ENCODE results near the gene OXSR1. TPM values are rescaled to one million over a fixed set of nuclear protein-coding genes. Genes with fewer than 3 reads are reported as not detected.

OXSR1 gene
- total and polyA plus RNA-seq, 2 of the 13 experiments (the other 11 are each of a cell fraction or from before 2014, with no cell fraction given) = 27.4 to 32.6 TPM

GRCh38 chr3:38116471-38117162, 48.7 kb upstream of the OXSR1 start (continued):
- TF ChIP-seq ARID4A (CRISPR knock-in tag; IDR thresholded peaks at IDR 0.05; ENCODE audit: borderline replicate concordance) = no peak
- TF ChIP-seq ISX (CRISPR knock-in tag; conservative IDR thresholded peaks at IDR 0.05) = no peak
- TF ChIP-seq ZIK1 (CRISPR knock-in tag; IDR thresholded peaks at IDR 0.05; ENCODE audit: borderline replicate concordance, low read depth) = no peak
- 0 out of 2 replicates have a peak, but pooled peaks have one; percentile 36 for TF ChIP-seq DR1 (CRISPR knock-in tag; IDR thresholded peaks at IDR 0.05)
- no peak for TF ChIP-seq MLLT10 (CRISPR knock-in tag; IDR thresholded peaks at IDR 0.05)
- TF ChIP-seq CTCF (CRISPR knock-in tag; IDR thresholded peaks at IDR 0.05) = peak; percentile 57
- TF ChIP-seq ZNF468 (CRISPR knock-in tag; IDR thresholded peaks at IDR 0.05) = no peak
- TF ChIP-seq DDIT3 (CRISPR knock-in tag; IDR thresholded peaks at IDR 0.05) = no peak
- TF ChIP-seq ZNF558 (CRISPR knock-in tag; IDR thresholded peaks at IDR 0.05; ENCODE audit: borderline replicate concordance) = no peak
- TF ChIP-seq IRX3 (CRISPR knock-in tag; IDR thresholded peaks at IDR 0.05; ENCODE audit: borderline replicate concordance, low read depth) = no peak
- TF ChIP-seq ASH2L (IDR thresholded peaks at IDR 0.05; ENCODE audit: insufficient read length, low read depth, low read length) = no peak
- TF ChIP-seq ZNF34 (CRISPR knock-in tag; IDR thresholded peaks at IDR 0.05; ENCODE audit: borderline replicate concordance) = no peak
- TF ChIP-seq KDM5B (CRISPR knock-in tag; IDR thresholded peaks at IDR 0.05; ENCODE audit: borderline replicate concordance) = peak; percentile 64
- TF ChIP-seq ZNF678 (CRISPR knock-in tag; IDR thresholded peaks at IDR 0.05) = no peak
- TF ChIP-seq, protein P1, sequence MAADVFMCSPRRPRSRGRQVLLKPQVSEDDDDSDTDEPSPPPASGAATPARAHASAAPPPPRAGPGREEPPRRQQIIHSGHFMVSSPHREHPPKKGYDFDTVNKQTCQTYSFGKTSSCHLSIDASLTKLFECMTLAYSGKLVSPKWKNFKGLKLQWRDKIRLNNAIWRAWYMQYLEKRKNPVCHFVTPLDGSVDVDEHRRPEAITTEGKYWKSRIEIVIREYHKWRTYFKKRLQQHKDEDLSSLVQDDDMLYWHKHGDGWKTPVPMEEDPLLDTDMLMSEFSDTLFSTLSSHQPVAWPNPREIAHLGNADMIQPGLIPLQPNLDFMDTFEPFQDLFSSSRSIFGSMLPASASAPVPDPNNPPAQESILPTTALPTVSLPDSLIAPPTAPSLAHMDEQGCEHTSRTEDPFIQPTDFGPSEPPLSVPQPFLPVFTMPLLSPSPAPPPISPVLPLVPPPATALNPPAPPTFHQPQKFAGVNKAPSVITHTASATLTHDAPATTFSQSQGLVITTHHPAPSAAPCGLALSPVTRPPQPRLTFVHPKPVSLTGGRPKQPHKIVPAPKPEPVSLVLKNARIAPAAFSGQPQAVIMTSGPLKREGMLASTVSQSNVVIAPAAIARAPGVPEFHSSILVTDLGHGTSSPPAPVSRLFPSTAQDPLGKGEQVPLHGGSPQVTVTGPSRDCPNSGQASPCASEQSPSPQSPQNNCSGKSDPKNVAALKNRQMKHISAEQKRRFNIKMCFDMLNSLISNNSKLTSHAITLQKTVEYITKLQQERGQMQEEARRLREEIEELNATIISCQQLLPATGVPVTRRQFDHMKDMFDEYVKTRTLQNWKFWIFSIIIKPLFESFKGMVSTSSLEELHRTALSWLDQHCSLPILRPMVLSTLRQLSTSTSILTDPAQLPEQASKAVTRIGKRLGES (CRISPR knock-in tag; IDR thresholded peaks at IDR 0.05; ENCODE audit: borderline replicate concordance) = no peak
- no peak for TF ChIP-seq FOXP4 (CRISPR knock-in tag; IDR thresholded peaks at IDR 0.05)
